Endometrial microvascular endothelial cells (primary cell): Measurements from ENCODE around the gene RGL4. TPM values are rescaled to one million over a fixed set of nuclear protein-coding genes. Genes with fewer than 3 reads are reported as not detected.
"Not testable (repeated sequence)": the region's sequence is repeated elsewhere in the genome, so short reads cannot be mapped to it uniquely, and the experiment has no call there.

Experiments
- in situ Hi-C: cut with HindIII; loops from 2 replicates; pipeline ENCODE4 v1.10.0; 2017; ENCODE audit warnings: low sequenced_read_pairs, low pct_unique_long_range_greater_than_20kb; ENCODE audit errors: inconsistent ontology term
- total RNA-seq: library from RNA; depleted of rRNA; stranded (reverse); fragments of >200 nt; gene quantifications from one replicate; pipeline ENCODE4 v1.2.3, GENCODE V29; 2015; ENCODE audit errors: inconsistent ontology term

Gene RGL4
- not detected for total RNA-seq

GRCh38 chr22:23690713-23691112 lies at the start of gene RGL4:
Gene RGL4, plus strand, starts transcription at chr22:23691013. Its CDS starts 1,018 bp downstream, at chr22:23692031.
- in situ Hi-C loops: no loop called here

GRCh38 chr22:23646526-23646925 lies 44.3 kb upstream of the RGL4 start:
- in situ Hi-C loops: not testable (repeated sequence)

GRCh38 chr22:23649071-23649501 lies 41.7 kb upstream of the RGL4 start:
- in situ Hi-C loops: no loop called here

- in situ Hi-C loops: no loop called here
These were observed 39.1 kb upstream of the RGL4 start for GRCh38 chr22:23651676-23652075.

GRCh38 chr22:23652286-23652685 lies 38.5 kb upstream of the RGL4 start:
- in situ Hi-C loops: no loop called here

- in situ Hi-C loops: no loop called here
These were observed 38.1 kb upstream of the RGL4 start for GRCh38 chr22:23652711-23653110.

GRCh38 chr22:23655891-23656475 lies 34.8 kb upstream of the RGL4 start:
- in situ Hi-C loops: no loop called here

GRCh38 chr22:23657727-23658126 lies 33.1 kb upstream of the RGL4 start:
- in situ Hi-C loops: no loop called here

- in situ Hi-C loops: not testable (repeated sequence)
These were observed 30.4 kb upstream of the RGL4 start for GRCh38 chr22:23660381-23660780.

- in situ Hi-C loops: no loop called here
These were observed 20.2 kb upstream of the RGL4 start for GRCh38 chr22:23670378-23671295.

GRCh38 chr22:23671387-23671786 lies 19.4 kb upstream of the RGL4 start:
- in situ Hi-C loops: not testable (repeated sequence)

- in situ Hi-C loops: not testable (repeated sequence)
These were observed 18.3 kb upstream of the RGL4 start for GRCh38 chr22:23672307-23673049.

- in situ Hi-C loops: no loop called here
These were observed 17.7 kb upstream of the RGL4 start for GRCh38 chr22:23673050-23673620.

GRCh38 chr22:23673826-23674690 lies 16.8 kb upstream of the RGL4 start:
- in situ Hi-C loops: no loop called here

GRCh38 chr22:23674886-23675501 lies 15.8 kb upstream of the RGL4 start:
- in situ Hi-C loops: not testable (repeated sequence)

- in situ Hi-C loops: no loop called here
These were observed 15.1 kb upstream of the RGL4 start for GRCh38 chr22:23675502-23676415.
